Measurements from ENCODE around the gene CD46.

The CD46 gene

DNA sequence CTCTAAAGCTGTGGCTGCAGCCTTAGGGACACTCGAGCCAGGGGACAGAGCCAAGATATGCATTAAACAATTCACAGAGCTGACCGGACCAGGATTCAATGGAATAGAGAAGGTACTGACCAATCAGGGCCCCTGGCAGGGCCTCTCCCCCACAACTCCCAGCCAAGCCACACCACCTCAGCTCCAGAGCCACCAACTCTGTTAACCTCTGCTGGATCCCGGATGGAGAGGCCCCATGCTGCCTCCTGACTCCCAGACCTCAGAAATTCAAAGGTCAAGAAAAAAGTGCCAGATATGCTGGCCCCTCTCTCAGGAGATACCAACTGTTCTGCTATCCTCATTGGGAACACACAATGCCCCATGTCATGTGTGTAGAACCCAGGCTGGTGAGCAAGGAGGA, 62.1 kb downstream of the CD46 start:
- DNase-seq (ENCODE audit: low read depth in 3 of 3): no peak

- DNase-seq (ENCODE audit: low read depth in 3 of 3): no peak
These were observed 62.6 kb downstream of the CD46 start for GRCh38 chr1:207814469-207814868.

DNA sequence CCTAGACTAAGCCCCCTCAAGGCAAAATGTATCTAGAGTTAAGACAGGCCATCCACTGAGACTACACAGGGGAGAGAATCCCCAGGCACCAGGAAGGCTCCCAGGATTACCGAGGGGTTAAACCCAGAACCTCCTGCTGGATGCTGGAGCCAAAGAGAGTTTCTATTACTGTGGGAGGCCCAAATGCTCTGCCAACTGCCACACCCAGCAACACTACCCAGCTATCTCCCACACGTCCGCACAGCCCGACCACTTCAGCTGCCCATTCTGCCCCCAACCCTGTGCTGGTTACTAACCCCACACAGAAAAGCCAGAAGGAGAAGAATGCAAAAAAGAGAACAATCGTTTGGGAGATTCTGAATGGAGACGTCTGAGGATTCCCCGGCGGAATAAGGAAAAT, 63.6 kb downstream of the CD46 start:
- no peak for DNase-seq (ENCODE audit: low read depth in 3 of 3)

DNA sequence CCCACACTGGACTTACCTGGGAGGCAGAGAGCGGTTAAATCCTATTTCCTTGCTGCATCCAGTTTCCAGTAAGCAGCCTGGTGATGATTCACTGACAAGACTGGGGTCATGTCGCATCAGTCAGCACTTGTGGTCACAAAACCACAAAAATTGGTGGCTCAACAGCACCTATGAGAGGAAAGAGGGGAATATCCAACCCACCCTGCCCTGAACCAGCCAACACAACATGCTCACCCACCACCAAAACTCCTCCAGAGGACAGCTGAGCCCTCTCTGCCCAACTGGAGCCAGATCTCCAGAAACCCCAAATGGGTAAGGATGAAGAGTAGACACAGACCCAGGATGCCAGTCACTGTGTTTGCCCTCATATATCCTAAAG, 64.0 kb downstream of the CD46 start:
- peak in 2 of 3 donors; percentile 39 to 50 for DNase-seq (ENCODE audit: low read depth in 3 of 3)

DNA sequence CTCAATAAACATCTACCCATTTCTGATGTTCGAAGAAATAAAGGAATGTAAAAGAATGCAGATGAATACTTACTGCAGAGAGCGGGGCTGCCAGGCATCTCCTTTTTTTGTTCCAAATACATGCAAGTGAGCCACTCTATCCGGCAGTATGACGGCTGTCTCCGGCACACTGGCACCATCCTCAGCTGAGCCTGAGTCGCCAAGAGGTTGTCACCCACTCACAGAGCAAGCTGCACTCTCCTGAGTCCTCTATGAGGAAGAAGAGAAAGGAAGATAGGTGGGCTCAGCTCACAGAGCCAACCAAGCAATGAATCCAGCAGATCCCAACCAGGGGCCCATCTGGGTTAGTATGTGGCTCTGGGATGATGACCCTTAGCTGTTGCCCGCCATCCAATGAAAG, 65.3 kb downstream of the CD46 start:
- no peak for DNase-seq (ENCODE audit: low read depth in 3 of 3)

- no peak for DNase-seq (ENCODE audit: low read depth in 3 of 3)
These were observed 66.2 kb downstream of the CD46 start for GRCh38 chr1:207817778-207818751.

- no peak for DNase-seq (ENCODE audit: low read depth in 3 of 3)
These were observed 67.2 kb downstream of the CD46 start for GRCh38 chr1:207818971-207819451.

DNA sequence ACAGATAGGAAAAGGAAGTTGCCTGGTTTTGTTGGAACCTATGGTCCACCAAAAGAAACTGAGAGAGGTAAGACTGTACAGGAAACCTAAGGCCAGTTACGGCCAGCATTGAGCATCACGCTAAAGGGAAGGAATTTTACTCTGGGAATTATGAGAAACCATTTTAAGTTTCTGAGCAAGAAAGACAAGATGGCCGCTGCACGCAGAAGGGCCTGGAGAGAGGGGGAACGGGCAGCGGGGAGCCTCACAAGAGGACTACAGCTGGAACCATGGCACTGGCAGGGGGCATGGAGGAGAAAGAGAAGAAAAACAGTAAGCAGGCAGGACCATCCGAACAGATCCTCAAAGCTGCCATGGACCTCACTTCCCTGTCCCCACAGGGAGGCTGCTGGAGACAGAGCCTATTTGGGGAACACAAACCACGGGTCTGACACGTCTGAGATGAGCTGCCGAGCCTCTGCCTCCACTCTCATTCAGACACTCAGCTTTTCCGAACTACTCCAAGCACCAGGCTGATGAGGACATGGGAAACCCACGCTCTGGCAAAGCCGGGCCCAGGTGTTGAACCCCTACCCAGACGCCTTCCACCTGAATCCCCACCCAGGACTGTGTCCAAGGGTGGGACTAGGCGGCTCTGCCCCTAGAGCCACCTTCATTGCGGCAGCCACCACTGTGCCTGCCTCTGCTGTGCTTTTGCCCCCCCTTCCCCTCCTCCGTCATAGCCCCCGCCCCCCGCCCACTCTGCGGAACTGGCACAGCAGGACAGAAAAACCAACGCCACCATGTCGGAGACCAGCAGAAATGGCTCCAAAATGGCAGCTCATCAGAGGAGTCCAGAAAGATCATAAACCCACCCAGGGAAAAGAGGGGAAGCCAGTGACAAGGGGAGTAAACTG, 69.0 kb downstream of the CD46 start:
- DNase-seq (ENCODE audit: low read depth in 3 of 3): no peak

GRCh38 chr1:207821464-207822045, 69.7 kb downstream of the CD46 start:
- no peak for DNase-seq (ENCODE audit: low read depth in 3 of 3)

DNA sequence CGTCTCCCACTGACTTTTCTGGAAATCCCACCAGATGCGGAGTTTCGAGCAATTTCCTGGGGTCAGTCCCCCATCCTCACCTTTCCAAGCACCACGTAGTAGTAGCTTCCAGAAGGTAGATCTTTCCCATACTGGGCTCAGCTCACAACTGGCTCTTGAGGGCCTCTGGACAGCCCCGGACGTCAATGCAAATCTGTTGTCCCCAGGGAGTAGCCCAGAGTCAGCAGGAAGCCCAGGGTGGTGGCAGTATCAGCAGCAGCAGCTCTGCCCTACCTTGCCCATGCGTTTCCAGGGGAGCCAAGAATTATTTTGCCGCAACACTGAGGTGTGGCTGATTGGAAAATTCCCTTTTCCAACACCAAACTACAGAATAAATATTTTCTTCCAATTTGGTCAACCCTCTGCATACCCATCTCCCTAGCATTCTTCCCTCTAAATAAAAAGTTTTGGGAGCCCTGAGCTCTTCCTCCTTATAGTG, 70.3 kb downstream of the CD46 start:
- no peak for DNase-seq (ENCODE audit: low read depth in 3 of 3)

DNA sequence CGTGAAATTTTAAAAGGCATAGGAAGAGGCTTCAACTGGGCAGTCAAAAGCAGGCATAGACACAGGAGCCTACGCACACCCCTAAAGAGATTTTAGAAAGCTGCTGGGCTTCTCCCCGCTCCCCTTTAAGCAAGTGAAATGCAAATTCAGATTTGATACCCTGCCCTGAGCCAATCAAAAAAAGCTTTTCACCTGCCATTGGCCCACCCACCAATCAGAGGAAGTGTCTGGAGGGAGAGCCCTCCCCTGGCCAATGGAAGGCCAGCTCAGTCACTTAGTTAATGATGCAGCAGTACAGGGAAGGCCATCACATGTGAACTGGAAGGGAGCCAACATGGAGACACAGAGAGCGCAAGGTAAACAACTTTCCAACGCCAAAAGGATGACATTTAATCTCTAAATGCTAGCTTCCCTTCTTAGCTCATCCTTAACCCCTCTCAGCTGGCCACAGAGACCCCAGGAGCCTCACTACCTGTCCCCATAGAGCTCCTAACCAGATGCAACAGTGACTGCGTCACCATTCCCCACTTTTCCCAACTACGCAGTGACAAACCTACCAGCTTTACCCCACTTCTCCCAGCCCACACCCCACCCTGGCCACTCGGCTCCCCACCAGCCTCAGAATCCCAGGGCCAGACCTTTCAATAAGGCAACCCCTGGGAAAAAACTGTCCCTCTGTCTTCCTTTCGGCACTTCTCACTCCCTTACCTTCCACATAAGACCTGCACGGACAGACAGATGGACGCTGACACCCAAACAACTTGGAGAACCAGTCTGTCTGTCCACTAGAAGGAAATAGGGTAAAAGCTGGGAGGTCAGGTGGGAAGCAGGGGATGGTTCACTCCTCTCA, 71.0 kb downstream of the CD46 start:
- peak; percentile 48 to 64 (median 50) for DNase-seq (ENCODE audit: low read depth in 3 of 3)

DNA sequence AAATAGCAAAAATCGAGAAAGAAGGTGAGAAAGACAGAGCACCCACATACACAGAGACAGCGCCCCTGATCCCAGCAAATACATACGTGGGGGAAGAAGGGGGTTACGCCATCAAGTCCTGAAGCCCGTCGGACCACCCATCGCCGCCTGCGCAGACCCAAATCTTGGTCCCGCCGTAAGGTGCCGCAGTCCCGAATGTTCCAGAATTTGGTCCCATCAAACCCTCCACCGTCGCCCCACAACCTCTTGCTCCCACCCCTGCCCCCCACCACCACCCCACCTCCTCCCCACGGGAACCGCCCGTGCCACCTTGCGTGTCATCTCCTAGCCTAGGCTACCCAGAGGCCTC, 71.7 kb downstream of the CD46 start:
- DNase-seq (ENCODE audit: low read depth in 3 of 3): no peak

- DNase-seq (ENCODE audit: low read depth in 3 of 3): peak; percentile 58 to 77 (median 59)
These were observed 72.2 kb downstream of the CD46 start for GRCh38 chr1:207823880-207824566.

DNA sequence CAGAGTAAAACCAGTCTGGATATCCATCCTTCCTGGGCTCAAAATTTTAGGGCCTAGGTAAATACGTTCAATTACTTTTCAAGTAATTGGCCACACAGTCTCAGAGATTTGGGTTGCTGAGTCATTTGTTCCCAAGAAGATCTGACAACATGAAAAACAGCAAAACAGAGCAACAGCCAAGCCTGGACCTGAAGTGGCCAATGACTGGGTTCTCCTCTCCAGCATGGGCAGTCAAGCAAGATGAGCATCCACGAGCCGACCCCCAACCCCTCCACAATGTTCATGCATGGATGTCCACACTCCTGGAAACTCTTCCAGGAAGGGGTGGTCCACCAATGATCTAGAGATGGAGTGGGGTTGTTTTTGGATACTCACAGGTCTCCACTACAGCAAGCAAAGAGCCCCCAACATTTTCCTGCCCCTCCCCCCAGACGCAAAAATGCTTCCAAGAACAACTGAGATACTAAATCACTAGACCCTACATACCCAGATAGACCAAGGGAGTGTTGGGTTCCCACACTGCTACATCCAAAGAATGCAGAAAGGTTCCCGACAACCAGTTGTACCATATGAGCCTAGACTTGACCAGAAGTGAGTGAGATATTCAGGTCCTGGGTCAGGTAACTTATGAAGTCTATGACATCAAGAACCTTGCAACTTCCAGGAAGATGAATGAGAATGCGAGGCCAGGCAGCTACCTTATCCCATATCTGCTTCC, 73.0 kb downstream of the CD46 start:
- no peak for DNase-seq (ENCODE audit: low read depth in 3 of 3)

- DNase-seq (ENCODE audit: low read depth in 3 of 3): no peak
These were observed 73.5 kb downstream of the CD46 start for GRCh38 chr1:207825409-207825695.

GRCh38 chr1:207825719-207826556, 74.1 kb downstream of the CD46 start:
- peak; percentile 80 to 89 (median 82) for DNase-seq (ENCODE audit: low read depth in 3 of 3)

- no peak for DNase-seq (ENCODE audit: low read depth in 3 of 3)
These were observed 75.0 kb downstream of the CD46 start for GRCh38 chr1:207826557-207827487.

DNA sequence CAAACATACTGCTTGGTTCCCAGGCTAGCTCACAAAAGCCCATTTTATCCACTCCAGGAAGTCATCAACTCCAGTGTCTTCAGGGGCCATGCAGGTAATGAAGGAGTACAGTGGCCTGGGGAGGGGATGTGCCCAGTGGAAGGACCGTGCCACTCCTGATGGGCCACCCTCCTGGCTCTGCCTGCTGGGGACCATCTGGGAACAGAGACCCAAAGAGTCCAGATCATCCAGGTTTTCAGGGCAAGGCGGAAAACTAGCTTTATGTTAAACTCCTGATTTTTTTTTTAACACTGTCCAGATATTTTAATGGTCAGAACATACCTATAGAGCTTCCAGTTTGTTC, 75.6 kb downstream of the CD46 start:
- DNase-seq (ENCODE audit: low read depth in 3 of 3): no peak

Measured in stimulated activated CD4-positive, alpha-beta T cell treated with anti-CD3 and anti-CD28 coated beads, TNF-alpha, amount 100 ng/mL, for 48 hours (primary cell).